ENCODE measurements around the gene NOTCH4.

NOTCH4 gene

DNA sequence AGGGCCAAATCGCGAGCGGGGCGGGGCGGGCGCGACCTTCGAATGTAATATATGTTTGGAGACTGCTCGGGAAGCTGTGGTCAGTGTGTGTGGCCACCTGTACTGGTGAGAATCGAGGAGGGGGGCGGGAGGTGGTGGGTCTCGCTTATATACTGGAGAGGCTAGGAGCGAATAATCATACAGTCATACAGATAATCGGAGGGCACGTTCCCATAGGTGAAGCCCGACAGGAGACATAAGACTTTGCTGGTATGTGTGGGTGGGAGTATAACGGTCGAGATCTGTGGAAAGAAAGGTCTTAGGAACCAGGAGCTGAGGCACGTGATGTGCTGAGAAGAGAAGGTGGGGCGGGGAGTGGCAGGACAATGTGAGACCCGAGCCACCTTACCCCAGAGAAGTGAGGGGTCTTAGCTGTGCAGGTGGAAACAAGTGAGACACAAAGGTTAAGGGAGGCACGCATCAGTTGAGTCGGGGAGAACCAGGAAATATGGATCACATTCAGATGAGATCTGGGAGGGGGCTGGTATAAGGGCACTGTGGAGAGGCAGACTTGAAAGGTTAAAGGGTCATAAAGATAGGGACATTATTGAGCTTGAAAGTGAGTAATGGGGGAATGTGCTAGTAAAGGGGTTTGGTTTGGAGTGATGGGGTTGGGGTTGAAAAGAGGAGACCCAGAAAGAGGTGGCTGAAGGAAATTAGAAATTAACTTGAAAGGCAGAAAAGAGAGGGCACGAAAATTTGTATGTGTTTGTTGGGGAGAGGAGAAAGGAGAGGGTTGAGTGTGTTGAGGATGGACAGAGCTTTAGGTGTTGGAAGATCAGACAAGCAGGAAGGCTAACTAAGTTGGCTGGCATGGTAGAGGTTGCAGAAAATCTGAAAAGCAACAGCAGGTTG, 45.1 kb downstream of the NOTCH4 start:
- no peak for DNase-seq

DNA sequence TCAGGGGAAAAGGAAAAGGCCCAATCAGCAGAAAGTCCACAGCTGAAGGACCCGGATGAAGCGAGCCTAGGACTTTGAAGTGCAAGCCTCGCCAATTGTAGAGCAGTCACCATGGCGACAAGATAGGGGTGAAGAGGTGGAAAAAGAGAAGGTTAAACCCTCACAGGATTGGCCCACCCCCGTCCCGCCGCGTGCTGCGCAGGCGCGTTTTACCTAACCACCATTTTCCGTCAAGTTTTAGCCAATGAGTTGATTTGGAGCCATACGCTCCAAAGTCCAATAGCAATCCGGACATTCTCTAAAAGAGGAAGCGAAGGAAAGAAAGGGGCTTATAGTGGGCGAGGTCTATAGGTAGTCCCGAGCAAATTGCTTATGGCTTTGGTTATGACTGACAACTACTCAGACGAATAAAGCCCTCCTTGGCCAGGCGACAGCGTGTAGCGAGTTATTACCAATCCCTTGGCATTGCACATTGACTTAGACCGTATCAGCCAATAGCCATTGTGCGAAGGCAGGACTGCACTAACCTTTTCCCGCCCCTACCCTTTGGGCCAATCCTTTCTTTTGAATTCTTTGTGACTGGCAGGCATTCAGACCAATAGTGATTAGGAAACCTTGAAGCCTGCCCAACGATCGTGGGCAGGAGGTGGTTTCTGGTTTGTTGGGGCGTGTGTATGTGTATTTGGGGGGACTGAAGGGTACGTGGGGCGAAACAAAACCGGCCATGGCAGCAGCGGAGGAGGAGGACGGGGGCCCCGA, 45.9 kb downstream of the NOTCH4 start, which contains the start of gene RNF5:
RNF5 (plus strand) TSS at position 618 of the 759 bp plus-strand sequence; CDS start at position 725, 107 bp downstream.
- DNase-seq: peak; percentile 99

DNA sequence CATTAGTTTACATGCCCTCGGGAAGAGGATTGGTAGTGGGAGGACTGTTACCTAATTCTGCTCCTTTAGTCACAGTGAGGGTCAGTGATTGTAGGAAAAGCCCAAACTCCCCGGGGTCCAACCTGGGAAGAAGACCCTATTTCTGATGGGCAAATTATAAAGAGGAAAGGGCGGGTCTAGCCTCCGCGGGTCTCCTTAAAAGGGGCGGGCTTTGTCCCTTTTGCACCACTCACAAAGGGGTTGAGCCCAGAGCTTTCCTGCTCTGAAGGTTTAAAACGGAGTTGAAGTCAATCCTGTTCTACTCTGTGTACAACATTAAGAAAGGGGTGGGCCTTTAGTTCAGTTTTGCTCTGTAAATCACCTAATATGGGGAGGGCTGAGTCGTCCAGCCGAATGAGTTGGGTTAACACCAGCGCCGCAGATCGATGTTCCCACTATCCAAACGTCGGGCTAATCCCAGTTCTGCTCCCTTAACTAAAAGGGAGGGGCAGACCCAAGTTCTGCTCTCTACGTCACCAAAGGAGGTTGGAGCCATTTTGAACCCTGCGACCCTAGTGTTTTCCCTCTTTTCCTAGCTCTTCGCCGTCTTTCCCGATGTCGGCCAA, 46.6 kb downstream of the NOTCH4 start:
- DNase-seq: peak; percentile 70

DNA sequence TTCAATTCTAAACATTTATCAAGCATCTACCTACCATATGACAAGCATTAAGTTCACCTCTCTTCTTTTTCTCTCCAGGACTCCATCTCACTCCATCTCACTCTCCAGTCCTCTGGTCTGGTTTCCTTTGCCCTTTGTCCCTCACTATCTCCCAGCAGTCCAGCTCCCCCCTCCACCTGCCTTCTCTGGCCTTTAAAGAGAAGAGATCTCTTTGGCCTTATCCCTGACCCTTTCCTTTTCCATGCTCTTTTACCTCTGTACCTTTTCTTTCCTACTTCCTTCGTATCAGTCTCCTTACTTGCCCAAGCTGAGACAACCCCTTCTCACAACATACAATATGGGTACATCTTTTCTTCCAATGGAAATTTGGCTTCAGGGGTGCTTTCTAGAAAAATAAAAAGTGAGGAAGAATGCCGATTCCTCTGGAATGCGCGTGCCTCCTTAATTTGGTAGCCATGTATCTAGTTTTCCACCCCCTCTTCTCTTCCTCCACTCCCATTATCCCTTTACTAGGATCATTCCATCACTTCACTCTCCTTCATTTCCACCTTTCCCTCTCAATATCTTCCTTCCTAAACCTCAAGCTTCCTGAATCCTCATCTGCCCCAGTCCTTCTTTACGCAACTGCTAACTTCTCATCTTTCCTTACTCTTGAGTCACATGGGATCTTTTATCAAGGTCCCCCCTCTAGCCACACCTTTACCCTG, 47.2 kb downstream of the NOTCH4 start:
- no peak for DNase-seq

GRCh38 chr6:32175711-32176475, 48.0 kb downstream of the NOTCH4 start, which contains the start of gene AGPAT1:
Gene AGPAT1, minus strand, starts transcription at chr6:32176084. Its CDS starts 4,588 bp downstream, at chr6:32171496.
- peak; percentile 97 for DNase-seq

DNA sequence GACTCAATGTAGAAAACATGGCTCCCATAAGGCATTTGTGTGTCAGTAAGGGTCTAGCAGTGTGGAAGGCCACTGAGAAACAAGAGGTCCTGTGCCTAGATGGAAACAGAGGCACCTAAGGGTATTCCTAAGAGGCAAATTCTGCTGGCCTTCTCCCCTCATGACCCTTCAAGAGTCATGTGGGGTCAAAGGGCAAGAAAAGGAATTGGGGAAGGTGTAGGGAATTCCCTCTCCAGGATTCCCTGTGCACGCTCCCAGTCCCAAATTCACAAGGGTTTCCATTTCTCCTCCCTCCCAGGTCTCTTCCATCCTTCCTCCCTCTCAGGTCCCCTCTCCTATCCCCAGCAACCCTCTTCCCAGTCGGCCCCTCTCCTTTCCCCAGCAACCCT, 48.6 kb downstream of the NOTCH4 start:
- no peak for DNase-seq

DNA sequence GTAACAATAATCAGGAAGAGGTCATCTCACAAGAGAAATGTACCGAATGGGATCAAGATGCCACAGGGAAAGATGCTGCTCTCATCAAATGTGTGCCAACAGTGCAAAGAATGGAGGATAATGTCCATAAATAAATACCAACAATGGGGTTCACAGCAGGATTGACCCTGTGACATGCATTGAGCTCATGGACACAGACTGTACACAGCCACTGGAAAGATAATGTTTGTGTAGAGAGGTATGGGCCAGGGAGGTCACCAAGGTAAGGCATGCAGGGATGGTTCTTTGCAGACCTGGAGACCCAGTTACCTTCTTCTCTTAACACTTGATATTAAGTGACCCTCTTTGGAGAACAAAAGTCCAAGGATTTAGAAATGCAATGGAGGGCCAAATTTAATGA, 49.5 kb downstream of the NOTCH4 start:
- no peak for DNase-seq

DNA sequence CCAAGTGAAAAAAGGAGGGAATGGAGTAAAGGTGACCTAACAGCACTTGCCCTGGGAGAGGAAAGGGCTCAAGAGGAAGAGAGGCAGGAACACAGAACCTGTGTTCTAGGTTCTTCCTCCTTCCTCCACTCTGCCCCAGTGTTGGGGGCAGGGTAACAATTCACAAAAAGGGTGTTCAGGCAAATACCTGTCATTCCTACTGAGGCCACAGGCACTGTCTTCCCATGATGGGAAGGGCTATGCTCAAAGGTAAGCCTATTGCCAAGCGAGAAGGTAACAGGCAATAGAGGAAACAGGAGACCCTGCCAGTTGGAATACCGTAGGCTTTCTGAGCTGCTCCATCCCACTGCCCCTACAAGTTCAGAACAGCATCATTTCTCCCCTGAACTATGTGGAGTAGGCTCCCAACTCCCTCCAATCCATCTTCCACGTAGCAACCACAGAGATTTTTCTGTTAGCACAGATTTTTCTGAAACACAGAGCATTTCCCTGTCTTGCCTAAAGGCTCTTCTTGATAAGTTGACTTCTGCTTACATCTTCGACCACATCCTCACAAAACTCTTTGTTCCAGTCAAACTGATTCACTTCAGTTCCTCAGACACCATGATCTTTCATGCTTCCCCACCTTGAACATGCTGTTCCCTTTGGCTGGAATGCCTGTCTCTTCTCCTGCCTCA, 50.7 kb downstream of the NOTCH4 start:
- no peak for DNase-seq

- no peak for DNase-seq
Measured at GRCh38 chr6:32171234-32171633, 52.6 kb downstream of the NOTCH4 start.

GRCh38 chr6:32170294-32170693, 53.6 kb downstream of the NOTCH4 start:
- no peak for DNase-seq

GRCh38 chr6:32168807-32169591, 54.9 kb downstream of the NOTCH4 start:
- no peak for DNase-seq

- no peak for DNase-seq
Measured at GRCh38 chr6:32168350-32168749, 55.5 kb downstream of the NOTCH4 start.

DNA sequence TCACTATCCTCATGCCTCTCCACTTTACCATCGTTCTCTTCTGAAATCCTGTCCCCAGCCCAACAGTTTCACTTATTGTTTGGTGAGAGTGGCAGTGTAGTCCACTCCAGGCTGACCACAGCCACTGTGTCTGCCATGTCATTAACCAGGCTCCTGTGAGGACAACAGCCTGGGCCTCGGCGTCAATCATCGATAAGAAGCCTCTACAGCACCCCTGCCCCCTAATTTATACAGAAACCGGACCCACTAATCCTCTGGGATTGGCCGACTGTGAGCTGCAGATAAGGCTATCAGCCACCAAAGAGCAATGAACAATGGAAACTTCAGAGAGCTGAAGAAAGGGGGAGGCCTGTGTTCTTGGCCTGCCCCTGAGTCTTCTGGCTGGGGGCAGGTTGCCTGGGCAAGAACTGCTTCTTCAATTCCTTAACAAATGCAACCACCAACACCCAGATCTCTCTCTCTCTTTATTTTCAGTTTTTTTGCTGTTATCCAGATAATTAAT, 56.1 kb downstream of the NOTCH4 start:
- DNase-seq: no peak

DNA sequence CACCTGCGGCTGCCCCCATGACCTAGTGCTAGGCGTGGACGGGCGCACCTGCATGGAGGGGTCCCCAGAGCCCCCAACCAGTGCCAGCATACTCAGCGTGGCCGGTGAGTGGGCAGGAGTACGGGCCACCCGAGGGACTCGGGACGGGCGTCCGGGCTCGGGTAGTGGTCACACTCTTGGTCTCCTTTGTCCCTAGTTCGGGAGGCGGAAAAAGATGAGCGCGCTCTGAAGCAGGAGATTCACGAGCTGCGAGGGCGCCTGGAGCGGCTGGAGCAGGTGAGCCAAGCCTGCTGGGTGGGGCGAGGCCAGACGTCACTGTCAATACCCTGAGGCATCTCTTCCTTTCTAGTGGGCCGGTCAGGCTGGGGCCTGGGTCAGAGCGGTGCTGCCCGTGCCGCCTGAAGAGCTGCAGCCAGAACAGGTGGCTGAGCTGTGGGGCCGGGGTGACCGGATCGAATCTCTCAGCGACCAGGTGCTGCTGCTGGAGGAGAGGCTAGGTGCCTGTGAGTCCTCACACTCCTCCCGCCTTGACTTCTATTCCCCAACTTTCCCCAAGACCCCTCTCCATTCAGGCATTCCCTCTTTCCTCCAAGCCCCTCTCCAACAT, 56.6 kb downstream of the NOTCH4 start:
- DNase-seq: no peak

- DNase-seq: no peak
Measured at GRCh38 chr6:32166411-32167061, 57.3 kb downstream of the NOTCH4 start.

DNA sequence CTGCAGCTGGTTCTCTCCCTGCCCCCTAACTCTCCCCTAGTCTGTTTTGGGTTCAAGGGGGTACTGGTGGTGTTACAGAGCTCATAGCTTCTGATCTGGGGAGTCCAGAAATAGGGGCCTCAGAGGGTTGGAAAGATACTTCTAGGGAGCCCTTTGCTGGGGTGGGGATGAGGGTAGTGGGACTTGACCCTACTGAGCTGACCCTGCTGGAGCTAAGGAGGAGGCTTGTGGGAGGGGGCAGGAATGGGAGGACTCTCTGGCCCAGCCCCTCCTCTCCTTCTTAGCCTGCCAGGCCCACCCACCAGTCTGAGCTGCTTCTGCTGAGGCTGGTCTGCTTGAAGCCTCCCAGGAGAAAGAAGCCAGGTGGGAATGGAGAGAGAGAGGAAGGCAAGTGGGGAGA, 59.6 kb downstream of the NOTCH4 start, which contains the start of gene EGFL8:
EGFL8 (plus strand) TSS at position 301 of the 400 bp plus-strand sequence. CDS start 1,571 bp downstream, outside the sequence.
- no peak for DNase-seq

GRCh38 chr6:32163559-32164258, 60.2 kb downstream of the NOTCH4 start:
- DNase-seq: no peak

DNA sequence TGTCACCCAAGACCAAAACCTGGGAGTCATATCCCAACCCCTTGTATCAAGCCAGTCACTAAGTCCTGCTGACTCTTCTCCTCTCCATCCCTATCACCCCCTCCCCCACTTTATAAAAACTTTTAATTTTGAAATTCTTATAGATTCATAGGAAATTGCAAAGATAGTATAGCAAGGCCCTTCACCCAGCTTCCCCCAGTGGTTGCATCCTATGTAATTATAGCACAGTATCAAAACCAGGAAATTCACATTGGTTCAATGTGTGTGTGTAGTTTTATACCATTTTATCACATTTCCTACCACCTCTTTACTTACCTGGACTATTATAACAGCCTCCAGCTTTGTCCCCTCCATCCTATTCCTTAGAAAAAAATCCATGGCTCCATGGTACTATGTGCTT, 65.8 kb downstream of the NOTCH4 start:
- no peak for DNase-seq

DNA sequence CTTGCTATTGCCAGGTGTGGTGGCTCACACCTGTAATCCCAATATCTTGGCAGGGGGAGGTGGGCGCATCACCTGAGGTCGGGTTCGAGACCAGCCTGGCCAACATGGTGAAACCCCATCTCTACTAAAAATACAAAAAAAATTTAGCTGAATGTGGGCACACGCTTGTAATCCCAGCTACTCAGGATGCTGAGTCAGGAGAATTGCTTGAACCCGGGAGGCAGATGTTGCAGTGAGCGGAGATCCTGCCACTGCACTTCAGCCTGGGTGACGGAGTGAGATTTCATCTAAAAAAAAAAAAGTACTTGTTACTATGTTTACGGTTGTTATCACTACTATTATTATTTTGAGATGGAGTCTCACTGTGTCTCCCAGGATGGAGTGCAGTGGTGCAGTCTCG, 67.0 kb downstream of the NOTCH4 start:
- DNase-seq: no peak

Data from CD4-positive, alpha-beta T cell treated with Interleukin-10 for 1 hour (primary cell).